HG02884 (cell line): Measurements from ENCODE around the gene MTMR2.
"Not testable (repeated sequence)": the region's sequence is repeated elsewhere in the genome, so short reads cannot be mapped to it uniquely, and the experiment has no call there.

Experiments used
- ATAC-seq: cut with Tn5 transposase; IDR thresholded peaks from one replicate; pipeline ENCODE4 v1.9.1; 2021; ENCODE audit warnings: mild to moderate bottlenecking, moderate library complexity; ENCODE audit not compliant: unreplicated experiment

Gene MTMR2

GRCh38 chr11:95888439-95888838, 35.5 kb downstream of the MTMR2 start:
- no peak for ATAC-seq

- no peak for ATAC-seq
Measured at GRCh38 chr11:95886462-95886861, 37.4 kb downstream of the MTMR2 start.

GRCh38 chr11:95884802-95885201, 39.1 kb downstream of the MTMR2 start:
- no peak for ATAC-seq

GRCh38 chr11:95884376-95884775, 39.5 kb downstream of the MTMR2 start:
- ATAC-seq: no peak

DNA sequence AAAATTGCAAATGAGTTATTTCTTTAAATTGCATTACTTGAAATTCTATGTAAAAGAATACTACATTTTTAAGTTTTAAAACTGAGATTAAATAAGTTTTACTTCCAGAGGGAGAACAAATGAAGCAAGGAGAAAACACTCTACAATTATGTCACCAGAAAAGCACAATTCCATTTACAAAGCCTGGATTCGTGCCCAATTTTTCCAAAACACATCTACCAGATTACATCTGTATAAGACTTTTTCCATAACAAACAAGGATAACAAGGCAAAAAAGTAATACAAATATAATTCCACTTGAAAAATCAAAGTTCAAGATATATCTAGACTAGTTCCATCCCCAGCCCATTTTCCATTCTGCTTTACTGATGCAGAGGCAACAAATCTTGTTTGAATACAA, 40.5 kb downstream of the MTMR2 start:
- no peak for ATAC-seq

DNA sequence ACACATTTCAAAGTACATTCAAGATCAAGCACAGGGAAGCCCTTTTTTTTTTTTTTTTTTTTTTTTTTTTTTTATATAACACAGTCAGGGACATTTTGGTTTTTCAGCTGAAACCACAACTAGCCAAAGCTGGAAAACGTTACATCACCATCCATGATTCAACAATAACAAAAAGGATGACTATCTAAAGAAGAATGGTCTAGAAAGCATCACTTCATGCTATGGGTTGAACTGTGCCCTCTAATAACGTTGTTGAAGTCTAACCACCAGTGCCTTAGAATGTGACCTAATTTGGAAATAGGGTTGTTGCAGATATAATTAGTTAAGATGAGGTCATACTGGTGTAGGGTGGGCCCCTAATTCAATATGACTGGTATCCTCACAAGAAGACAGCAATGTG, 46.6 kb downstream of the MTMR2 start:
- no peak for ATAC-seq

GRCh38 chr11:95870877-95871276, 53.0 kb downstream of the MTMR2 start:
- not testable (repeated sequence) for ATAC-seq

GRCh38 chr11:95867105-95867504, 56.8 kb downstream of the MTMR2 start:
- ATAC-seq: no peak

DNA sequence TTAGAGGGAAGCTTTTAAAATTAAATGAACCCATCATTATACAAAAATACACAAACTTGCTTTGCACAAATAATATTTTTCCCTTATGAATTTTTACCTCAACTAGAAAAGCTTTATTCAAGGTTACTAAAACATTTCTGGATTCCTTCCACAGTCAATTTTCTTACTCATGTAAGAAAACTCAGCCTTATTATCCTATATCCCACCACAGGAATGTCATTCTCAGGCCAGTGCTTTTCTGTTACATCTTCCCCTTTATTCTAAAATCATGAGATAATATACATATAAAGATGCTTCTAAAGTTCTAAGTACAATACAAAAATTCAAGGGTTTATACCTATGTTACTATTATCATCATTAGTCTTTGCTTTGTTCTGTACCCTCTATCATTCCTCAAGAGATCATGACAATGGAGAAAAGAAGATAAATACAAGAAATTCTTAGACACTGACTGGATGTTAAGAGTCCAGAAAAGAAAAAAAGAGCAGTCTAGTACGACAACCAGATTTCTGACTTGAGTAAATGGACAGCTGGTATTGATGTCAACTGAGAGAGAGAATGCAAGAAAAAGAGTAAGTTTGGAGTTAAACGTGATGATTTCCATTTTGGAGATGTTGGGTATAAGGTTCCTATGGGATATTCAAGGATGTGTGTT, 60.3 kb downstream of the MTMR2 start:
- ATAC-seq: no peak

DNA sequence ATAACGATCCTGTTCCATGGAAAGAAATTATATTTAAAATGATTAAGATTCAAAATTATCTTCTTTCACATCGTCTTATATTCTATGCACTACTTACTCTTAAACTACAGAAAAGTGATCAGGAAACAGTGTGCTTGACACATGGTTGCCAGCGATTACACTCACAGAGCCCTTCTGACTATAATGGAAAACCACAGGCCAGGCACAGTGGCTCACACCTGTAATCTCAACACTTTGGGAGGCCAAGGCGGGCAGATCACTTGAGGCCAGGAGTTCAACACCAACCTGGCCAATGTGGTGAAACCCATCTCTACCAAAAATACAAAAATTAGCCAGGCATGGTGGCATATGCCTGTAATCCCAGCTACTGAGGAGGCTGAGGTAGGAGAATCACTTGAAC, 63.9 kb downstream of the MTMR2 start:
- ATAC-seq: not testable (repeated sequence)

- ATAC-seq: not testable (repeated sequence)
Measured at GRCh38 chr11:95854362-95854761, 69.5 kb downstream of the MTMR2 start.

GRCh38 chr11:95853862-95854261, 70.0 kb downstream of the MTMR2 start:
- no peak for ATAC-seq

DNA sequence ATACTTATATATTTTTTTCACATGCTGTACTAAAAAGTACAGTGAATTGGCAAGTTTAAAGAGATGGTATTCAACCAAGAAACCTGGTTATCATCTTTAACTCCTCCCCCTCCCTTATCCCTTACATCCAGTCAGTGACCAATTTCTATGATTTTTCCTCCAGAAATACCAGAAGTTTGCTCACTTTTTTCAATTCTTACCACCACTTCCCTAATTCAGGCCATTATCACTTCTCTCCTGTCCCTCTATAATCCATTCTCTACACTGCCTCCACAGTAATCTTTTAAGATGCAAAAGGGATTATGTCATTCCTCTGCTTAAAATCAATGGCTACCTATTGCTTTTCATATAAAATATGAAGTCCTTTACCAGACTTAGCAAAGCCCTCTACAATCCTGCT, 70.8 kb downstream of the MTMR2 start:
- ATAC-seq: no peak

DNA sequence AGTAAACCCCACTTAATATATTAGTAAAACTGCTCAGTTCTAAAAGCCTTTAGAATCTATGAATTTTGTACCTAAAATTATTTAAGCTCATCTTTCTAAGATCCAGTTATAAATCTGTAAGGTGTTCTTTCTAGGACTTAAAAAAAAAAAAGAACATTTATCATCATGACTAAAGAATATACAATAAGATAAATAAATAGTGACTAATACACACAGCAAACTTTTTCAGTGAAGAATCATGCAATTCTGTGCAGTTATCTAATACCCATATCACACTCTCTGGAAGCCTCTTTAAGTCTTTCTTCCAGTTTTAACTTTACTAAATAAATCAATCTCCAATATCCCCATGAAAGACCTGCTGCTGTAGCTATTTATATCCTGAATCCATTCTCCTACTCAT, 73.8 kb downstream of the MTMR2 start:
- ATAC-seq: no peak

DNA sequence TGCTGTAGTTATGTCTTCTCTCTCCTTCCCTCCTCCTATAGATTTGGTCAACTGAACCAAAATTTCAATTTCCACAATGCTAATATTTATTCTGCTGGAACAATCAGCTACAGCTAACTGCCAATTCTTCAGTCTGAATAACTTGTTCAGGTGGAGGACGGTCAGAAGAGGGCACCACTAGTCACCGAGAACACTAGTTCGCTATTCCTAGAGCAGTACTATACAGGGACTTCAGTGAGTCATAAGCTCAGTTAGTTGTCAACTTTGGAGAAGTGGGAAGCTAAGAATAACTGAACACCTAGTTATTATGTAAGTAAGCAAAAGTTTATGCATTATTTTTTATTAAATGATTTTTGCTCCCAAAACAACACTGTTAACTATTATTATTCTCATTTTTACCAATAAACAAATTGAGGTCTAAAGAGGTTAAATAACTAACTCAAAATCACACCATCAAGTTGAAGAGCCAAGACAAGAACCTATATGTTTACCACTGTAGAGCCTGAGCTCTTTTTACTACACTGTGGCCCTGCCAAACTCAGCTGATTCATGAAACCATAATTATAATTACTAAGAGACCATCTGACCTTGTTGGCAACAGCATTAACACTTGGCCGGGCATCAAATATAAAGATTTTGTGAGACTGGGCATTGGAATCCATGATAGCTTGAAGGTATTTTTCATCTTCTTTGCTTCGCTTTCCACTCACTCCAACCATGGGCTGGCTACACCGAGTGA, 74.7 kb downstream of the MTMR2 start:
- ATAC-seq: no peak

DNA sequence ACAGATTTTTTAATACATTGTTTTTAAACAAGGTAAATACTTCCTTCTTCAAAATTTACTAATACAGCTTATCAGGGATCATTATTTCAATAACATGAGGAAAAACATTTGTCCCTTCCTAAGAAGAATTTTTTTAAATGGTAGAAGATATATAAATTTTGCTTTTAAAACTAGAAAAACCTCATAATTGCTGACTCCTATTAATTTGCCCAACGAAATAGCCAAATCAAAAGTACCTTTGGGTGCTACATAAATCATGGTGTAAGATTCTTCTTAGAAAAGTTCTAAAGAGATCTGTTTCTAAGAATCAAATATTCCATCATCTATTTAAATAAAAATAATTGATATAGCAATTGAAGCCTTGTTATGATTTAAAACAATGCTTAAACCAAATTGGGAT, 78.7 kb downstream of the MTMR2 start:
- ATAC-seq: no peak

GRCh38 chr11:95835768-95836488, 88.0 kb downstream of the MTMR2 start:
- peak; percentile 92 for ATAC-seq

GRCh38 chr11:95835351-95835750, 88.6 kb downstream of the MTMR2 start:
- ATAC-seq: no peak

GRCh38 chr11:95833378-95833777, 90.5 kb downstream of the MTMR2 start:
- no peak for ATAC-seq

GRCh38 chr11:95832763-95833162, 91.1 kb downstream of the MTMR2 start:
- ATAC-seq: no peak

- no peak for ATAC-seq
Measured at GRCh38 chr11:95831198-95831883, 92.6 kb downstream of the MTMR2 start.
